Effector CD4-positive, alpha-beta T cell (primary cell): ENCODE measurements around the gene PTGIR.
A peak's percentile ranks its signal among the peaks of the same experiment; 100 is the strongest.

ENCODE experiments used
- DNase-seq: peaks from one replicate; pipeline ENCODE4 v3.0.0-alpha.2; 2020
- total RNA-seq: gene quantifications from one replicate; lab custom pipeline; 2026; lab: John Stamatoyannopoulos, UW

PTGIR gene
- 5.8 reads per million, percentile 22 among the genes with 10 or more reads in this experiment for total RNA-seq

GRCh38 chr19:46624958-46625661, at the start of gene PTGIR:
Gene PTGIR, minus strand, starts transcription at chr19:46625089. Its CDS starts 864 bp downstream, at chr19:46624225.
- DNase-seq = no peak

GRCh38 chr19:46670813-46671212, 45.9 kb upstream of the PTGIR start:
- DNase-seq = no peak

- no peak for DNase-seq
Observed at GRCh38 chr19:46668662-46669061, 43.8 kb upstream of the PTGIR start.

- no peak for DNase-seq
Observed at GRCh38 chr19:46665072-46665471, 40.2 kb upstream of the PTGIR start.

GRCh38 chr19:46661735-46662592, 37.1 kb upstream of the PTGIR start:
- peak; percentile 67 for DNase-seq

GRCh38 chr19:46661020-46661731, 36.3 kb upstream of the PTGIR start, which contains the start of gene DACT3:
Gene DACT3, minus strand, starts transcription at chr19:46661182. Its CDS starts 118 bp downstream, at chr19:46661064.
- peak; percentile 100 for DNase-seq

GRCh38 chr19:46660551-46661019, 35.7 kb upstream of the PTGIR start:
- no peak for DNase-seq

- peak; percentile 5 for DNase-seq
Observed at GRCh38 chr19:46660008-46660517, 35.2 kb upstream of the PTGIR start.

- DNase-seq = no peak
Observed at GRCh38 chr19:46659151-46660007, 34.5 kb upstream of the PTGIR start.

- DNase-seq = no peak
Observed at GRCh38 chr19:46656541-46656940, 31.7 kb upstream of the PTGIR start.

- DNase-seq = no peak
Observed at GRCh38 chr19:46654621-46655152, 29.8 kb upstream of the PTGIR start.

- DNase-seq = no peak
Observed at GRCh38 chr19:46650445-46650844, 25.6 kb upstream of the PTGIR start.

GRCh38 chr19:46648961-46649960, 24.4 kb upstream of the PTGIR start:
- DNase-seq = no peak

GRCh38 chr19:46648060-46648960, 23.4 kb upstream of the PTGIR start:
- no peak for DNase-seq

GRCh38 chr19:46646402-46646801, 21.5 kb upstream of the PTGIR start:
- DNase-seq = no peak

- no peak for DNase-seq
Observed at GRCh38 chr19:46644720-46645119, 19.8 kb upstream of the PTGIR start.

GRCh38 chr19:46640656-46641055, 15.8 kb upstream of the PTGIR start:
- DNase-seq = no peak

GRCh38 chr19:46639358-46640182, 14.7 kb upstream of the PTGIR start:
- DNase-seq = no peak
